ENCODE results near the gene CUX1. TPM values are rescaled to one million over a fixed set of nuclear protein-coding genes. Genes with fewer than 3 reads are reported as not detected.

CUX1 gene
- total and polyA plus RNA-seq, 12 donors = 34.5 to 176 (median 145) TPM

- intact Hi-C loops (cut with DNase I) = loop anchor here in 1 of 10 donors (10.0 kb wide), 1 partner anchor 52 kb away; no protein-coding TSS in a partner anchor
- 65 to 69% methylated on average over 11 of the region's 11 CpGs for WGBS, 2 donors
- peaks cover 0 to 8% (median 0%) of the 10 kb centered on the region in 9 donors for H3K36me3 ChIP-seq
- DNase-seq (no peak), ATAC-seq (peak in 3 of 8 donors; percentile 8 to 16 (median 13))
- H3K4me1 ChIP-seq = peaks cover 5 to 78% (median 51%) of the 10 kb centered on the region in 9 donors
- TF ChIP-seq, protein P1, sequence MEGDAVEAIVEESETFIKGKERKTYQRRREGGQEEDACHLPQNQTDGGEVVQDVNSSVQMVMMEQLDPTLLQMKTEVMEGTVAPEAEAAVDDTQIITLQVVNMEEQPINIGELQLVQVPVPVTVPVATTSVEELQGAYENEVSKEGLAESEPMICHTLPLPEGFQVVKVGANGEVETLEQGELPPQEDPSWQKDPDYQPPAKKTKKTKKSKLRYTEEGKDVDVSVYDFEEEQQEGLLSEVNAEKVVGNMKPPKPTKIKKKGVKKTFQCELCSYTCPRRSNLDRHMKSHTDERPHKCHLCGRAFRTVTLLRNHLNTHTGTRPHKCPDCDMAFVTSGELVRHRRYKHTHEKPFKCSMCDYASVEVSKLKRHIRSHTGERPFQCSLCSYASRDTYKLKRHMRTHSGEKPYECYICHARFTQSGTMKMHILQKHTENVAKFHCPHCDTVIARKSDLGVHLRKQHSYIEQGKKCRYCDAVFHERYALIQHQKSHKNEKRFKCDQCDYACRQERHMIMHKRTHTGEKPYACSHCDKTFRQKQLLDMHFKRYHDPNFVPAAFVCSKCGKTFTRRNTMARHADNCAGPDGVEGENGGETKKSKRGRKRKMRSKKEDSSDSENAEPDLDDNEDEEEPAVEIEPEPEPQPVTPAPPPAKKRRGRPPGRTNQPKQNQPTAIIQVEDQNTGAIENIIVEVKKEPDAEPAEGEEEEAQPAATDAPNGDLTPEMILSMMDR (IDR thresholded peaks at IDR 0.05) = no peak
- H3K4me3 ChIP-seq = no peak overlapping the region
- no peaks in the 10 kb centered on the region for H3K27me3 ChIP-seq
- H3K9me3 ChIP-seq = no peaks in the 10 kb centered on the region
- peak overlapping the region in 5 of 10 donors; percentile 29 to 57 (median 48) for H3K27ac ChIP-seq
Observed at GRCh38 chr7:101823096-101823495, 5.7 kb downstream of the CUX1 start.

DNA sequence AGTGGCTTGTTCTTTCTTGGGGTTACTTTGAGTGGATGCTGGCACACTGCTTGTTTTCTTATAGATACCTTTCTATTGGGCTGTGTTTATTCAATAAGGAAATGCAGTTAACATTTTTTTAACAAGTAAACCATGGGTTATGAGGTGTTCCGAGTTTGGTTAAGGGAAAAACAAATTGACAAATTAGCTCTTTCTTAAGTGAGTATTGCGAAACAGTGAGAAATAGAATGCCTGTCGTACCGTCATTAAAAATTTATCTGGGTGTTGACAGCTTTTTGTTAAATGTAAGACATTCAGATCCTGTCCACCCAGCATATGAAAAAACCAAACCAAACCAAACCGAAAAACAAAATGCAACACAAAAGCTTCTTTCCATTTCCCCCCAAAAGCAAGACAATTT lies 6.2 kb downstream of the CUX1 start:
- no peak overlapping the region for H3K4me3 ChIP-seq
- H3K27me3 ChIP-seq = no peaks in the 10 kb centered on the region
- intact Hi-C loops (cut with DNase I) = loop anchor here in 1 of 10 donors (10.0 kb wide), 1 partner anchor 51 kb away; no protein-coding TSS in a partner anchor
- ATAC-seq (no peak), DNase-seq (no peak)
- H3K9me3 ChIP-seq = no peaks in the 10 kb centered on the region
- 67 to 71% methylated on average over 5 of the region's 5 CpGs for WGBS, 2 donors
- H3K36me3 ChIP-seq = peaks cover 0 to 9% (median 0%) of the 10 kb centered on the region in 9 donors
- TF ChIP-seq, protein P1 (IDR thresholded peaks at IDR 0.05) = no peak
- peaks cover 5 to 78% (median 50%) of the 10 kb centered on the region in 9 donors for H3K4me1 ChIP-seq
- H3K27ac ChIP-seq = peak overlapping the region in 5 of 10 donors; percentile 29 to 57 (median 48)

- WGBS, 2 donors = 82 to 88% methylated on average over 8 of the region's 8 CpGs
- ATAC-seq (no peak), DNase-seq (no peak)
- Histone ChIP-seq H3K27me3 (no peaks in the 10 kb centered on the region), H3K9me3 (no peaks in the 10 kb centered on the region), H3K4me3 (no peak overlapping the region), H3K36me3 (peaks cover 0 to 9% (median 0%) of the 10 kb centered on the region in 9 donors), H3K27ac (no peak overlapping the region), H3K4me1 (peaks cover 0 to 78% (median 49%) of the 10 kb centered on the region in 9 donors)
- intact Hi-C loops (cut with DNase I) = loop anchor here in 1 of 10 donors (10.0 kb wide), 1 partner anchor 50 kb away; no protein-coding TSS in a partner anchor
- TF ChIP-seq, protein P1 (IDR thresholded peaks at IDR 0.05) = no peak
Observed at GRCh38 chr7:101824440-101824839, 7.0 kb downstream of the CUX1 start.

DNA sequence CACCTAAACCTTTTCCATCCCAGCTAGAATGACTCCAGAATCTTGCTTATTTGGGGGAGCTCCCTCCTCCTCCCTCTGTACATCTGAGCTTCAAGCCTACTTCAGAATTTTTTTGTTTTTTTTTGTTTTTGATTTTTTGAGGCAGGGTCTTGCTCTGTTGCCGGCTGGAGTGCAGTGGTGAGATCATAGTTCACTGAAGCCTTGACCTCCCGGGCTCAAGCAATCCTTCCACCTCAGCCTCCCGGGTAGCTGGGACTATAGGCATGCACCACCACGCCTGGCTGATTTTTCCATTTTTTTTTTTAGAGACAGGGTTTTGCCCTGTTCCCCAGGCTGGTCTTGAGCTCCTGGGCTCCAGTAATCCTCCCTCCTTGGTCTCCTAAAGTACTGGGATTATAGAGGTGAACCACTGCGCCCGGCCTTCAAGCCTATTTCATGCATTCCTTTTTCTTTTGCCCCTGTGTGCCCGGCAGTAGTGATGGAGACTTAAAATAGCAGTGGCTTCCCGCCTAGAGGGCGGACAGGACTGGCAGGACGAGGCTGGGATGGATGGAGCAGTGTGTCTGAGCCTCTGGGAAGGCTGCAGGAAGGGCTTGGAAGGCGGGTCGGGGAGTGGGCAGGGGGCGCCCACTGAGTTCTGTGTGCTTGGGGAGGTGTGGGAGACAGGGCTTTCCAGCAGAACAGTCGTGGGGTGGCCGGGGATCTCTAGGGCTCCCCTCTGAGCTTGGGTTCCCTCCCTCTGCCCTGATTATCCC lies 8.8 kb downstream of the CUX1 start:
- no peak for DNase-seq
- H3K9me3 ChIP-seq = no peaks in the 10 kb centered on the region
- WGBS, 2 donors = 75 to 83% methylated on average over 15 of the region's 15 CpGs
- H3K36me3 ChIP-seq = peaks cover 0 to 10% (median 0%) of the 10 kb centered on the region in 9 donors
- peak in 1 of 8 donors; percentile 32 for ATAC-seq
- H3K4me3 ChIP-seq = no peak overlapping the region
- H3K27ac ChIP-seq = no peak overlapping the region
- no peaks in the 10 kb centered on the region for H3K27me3 ChIP-seq
- TF ChIP-seq, protein P1 (IDR thresholded peaks at IDR 0.05) = no peak
- peaks cover 0 to 70% (median 37%) of the 10 kb centered on the region in 9 donors for H3K4me1 ChIP-seq
- intact Hi-C loops (cut with DNase I) = loop anchor here in 1 of 10 donors (10.0 kb wide), 1 partner anchor 49 kb away; no protein-coding TSS in a partner anchor

Data from heart right ventricle (tissue), 16 donors.